Measurements from ENCODE around the gene SPATA6L.

Gene SPATA6L

DNA sequence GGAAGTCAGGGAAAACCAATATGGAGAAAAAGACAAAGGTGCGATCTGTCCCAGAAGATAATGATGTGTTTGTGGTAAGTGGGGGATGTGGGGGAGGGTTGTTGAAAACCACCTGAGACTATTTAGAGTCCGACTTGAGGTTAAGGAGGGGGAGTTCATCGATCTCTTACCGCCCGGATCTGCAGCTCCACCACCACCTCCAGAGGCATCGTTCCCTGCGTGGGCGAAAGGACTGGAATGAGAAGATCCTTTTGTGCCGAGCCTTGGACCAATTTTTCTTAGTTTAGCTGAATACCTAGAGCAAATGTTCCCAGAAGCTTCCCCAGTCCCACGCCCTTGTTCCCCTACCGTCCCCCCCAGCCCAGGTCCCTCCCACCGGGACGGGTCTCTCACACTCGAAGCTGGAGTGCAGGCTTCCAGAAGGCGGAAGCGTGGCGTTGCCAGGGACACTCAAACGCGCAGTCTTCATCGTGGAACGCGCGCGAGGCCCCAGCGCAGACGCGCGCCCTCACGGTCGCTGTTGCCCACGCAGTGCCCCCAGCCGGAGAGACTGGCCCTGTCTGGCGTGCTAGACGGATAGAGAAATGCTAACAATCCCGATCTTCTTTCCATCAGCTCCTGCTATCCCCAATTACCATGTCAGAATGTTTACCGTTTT is at the start of gene SPATA6L:
SPATA6L (minus strand) TSS at position 439 of the 658 bp plus-strand sequence; CDS start at position 209, 230 bp downstream.
- H3K4me3 ChIP-seq (ENCODE audit: low read depth, low read length), result peak within 1 kb of the TSS; percentile 53

GRCh38 chr9:4714266-4715016 is 48.2 kb upstream of the SPATA6L start:
- H3K4me3 ChIP-seq (ENCODE audit: low read depth, low read length), result no peak overlapping the region

GRCh38 chr9:4713849-4714248 is 47.6 kb upstream of the SPATA6L start:
- no peak overlapping the region for H3K4me3 ChIP-seq (ENCODE audit: low read depth, low read length)

DNA sequence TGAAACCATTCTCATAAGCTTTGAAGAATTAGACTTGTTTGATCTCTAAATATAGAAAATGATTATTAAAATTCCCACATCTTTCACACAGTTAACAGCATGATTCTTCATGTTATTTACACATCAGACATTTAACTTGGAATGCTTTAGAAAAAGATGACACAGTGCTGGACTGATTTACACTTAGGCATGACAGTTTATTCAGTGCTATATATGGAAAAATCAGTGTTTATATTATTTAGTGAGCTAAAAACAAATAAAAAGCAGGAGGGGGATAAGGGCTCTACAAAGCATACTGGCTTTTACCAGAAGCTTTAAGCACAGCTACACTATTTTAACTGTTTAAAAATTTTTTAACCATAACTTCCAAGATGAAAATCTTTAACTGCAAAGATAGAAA is 43.1 kb upstream of the SPATA6L start:
- no peak overlapping the region for H3K4me3 ChIP-seq (ENCODE audit: low read depth, low read length)

- H3K4me3 ChIP-seq (ENCODE audit: low read depth, low read length), result no peak overlapping the region
These were observed 40.8 kb upstream of the SPATA6L start for GRCh38 chr9:4706971-4707622.

- no peak overlapping the region for H3K4me3 ChIP-seq (ENCODE audit: low read depth, low read length)
These were observed 39.7 kb upstream of the SPATA6L start for GRCh38 chr9:4706021-4706420.

DNA sequence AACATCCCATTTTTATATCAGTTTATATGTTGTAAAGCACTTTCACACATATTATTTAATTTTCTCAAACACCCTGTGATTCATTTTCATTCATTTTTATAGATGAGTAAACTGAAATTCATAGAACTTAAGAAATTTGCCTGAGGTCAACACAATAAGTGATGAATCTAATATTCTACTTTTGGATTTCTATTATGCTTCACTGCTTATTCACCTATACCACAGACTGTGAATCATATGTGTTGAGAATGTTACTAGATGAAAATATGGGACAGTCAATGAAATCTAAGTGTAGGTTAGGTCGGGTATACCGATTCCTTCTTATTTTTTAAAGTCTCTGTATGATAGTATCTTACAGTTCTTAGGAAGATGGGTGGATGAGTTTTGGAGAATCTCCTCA is 37.8 kb upstream of the SPATA6L start:
- H3K4me3 ChIP-seq (ENCODE audit: low read depth, low read length), result no peak overlapping the region

DNA sequence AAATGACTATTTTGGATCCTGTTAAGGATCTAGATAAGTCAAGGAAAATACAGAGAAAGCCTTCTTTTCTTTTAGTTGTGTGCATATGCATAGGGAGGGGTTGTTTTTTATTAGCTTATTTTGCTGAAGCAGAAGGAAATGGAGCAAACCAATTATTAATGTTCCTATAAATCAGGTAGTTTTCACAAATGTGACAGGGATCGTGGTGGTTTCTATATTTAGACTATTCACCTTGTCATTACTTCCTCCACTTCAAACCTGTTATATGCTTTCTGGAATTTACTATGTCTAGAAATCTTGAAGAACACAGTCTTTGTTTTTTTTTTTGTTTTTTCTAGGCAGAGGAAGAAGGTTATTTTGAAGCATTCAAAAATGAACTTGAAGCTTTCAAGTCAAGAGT is 35.2 kb upstream of the SPATA6L start:
- no peak overlapping the region for H3K4me3 ChIP-seq (ENCODE audit: low read depth, low read length)

DNA sequence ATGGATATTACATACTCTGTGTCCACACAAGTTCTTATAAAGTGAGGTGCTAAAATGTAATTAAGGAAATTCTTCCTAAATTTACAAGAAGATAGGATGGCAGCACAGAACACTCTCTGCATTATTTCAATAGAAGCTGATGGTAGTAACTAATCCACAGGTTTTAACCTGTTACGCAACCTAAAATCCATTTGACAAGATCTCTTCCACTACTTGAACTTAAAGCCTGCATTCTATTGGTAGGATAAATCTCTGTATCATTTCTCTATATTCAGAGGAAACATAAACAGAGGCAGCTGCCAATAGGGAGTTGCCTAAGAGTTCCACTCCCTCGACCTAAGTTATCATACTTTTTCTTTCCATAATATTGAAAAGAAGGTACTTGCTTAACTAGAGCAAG is 34.7 kb upstream of the SPATA6L start:
- no peak overlapping the region for H3K4me3 ChIP-seq (ENCODE audit: low read depth, low read length)

- H3K4me3 ChIP-seq (ENCODE audit: low read depth, low read length), result no peak overlapping the region
These were observed 33.8 kb upstream of the SPATA6L start for GRCh38 chr9:4700091-4700490.

DNA sequence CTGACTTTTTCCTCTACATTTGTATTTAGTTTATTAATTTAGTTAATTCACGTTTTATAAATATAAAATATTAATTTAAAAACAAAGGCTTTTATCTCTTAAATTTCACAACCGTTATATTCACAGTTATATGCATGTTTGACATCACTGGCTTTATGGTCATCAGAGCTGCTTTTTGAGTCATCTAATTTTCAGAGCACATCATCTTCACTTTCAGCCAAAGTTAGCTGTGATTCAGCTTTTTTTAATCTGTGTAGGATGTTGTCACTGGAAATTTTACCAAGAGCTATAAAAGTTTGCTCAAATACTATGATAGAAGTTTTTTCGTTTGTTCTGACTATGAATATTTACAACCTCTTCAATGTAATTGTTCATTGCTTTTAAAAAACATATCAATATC is 25.5 kb upstream of the SPATA6L start:
- H3K4me3 ChIP-seq (ENCODE audit: low read depth, low read length), result no peak overlapping the region

- H3K4me3 ChIP-seq (ENCODE audit: low read depth, low read length), result no peak overlapping the region
These were observed 23.9 kb upstream of the SPATA6L start for GRCh38 chr9:4690144-4690543.

GRCh38 chr9:4689687-4690104 is 23.4 kb upstream of the SPATA6L start:
- no peak overlapping the region for H3K4me3 ChIP-seq (ENCODE audit: low read depth, low read length)

- H3K4me3 ChIP-seq (ENCODE audit: low read depth, low read length), result no peak overlapping the region
These were observed 22.7 kb upstream of the SPATA6L start for GRCh38 chr9:4689021-4689420.

- no peak overlapping the region for H3K4me3 ChIP-seq (ENCODE audit: low read depth, low read length)
These were observed 20.3 kb upstream of the SPATA6L start for GRCh38 chr9:4686584-4686983.

GRCh38 chr9:4686112-4686511 is 19.8 kb upstream of the SPATA6L start:
- no peak overlapping the region for H3K4me3 ChIP-seq (ENCODE audit: low read depth, low read length)

DNA sequence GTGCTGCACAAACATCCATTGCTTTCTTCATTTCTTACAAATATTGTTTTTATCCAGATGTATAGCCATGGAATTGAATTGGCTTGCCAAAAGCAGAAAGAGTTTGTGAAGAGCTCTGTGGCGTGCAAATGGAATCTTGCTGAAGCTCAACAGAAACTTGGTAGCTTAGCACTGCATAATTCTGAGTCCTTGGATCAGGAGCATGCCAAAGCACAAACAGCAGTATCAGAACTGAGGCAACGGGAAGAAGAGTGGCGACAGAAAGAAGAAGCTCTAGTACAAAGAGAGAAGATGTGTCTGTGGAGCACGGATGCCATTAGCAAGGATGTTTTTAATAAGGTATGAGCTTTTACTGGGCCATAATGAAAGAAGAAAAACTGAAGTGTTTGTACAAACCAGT is 18.5 kb upstream of the SPATA6L start:
- no peak overlapping the region for H3K4me3 ChIP-seq (ENCODE audit: low read depth, low read length)

DNA sequence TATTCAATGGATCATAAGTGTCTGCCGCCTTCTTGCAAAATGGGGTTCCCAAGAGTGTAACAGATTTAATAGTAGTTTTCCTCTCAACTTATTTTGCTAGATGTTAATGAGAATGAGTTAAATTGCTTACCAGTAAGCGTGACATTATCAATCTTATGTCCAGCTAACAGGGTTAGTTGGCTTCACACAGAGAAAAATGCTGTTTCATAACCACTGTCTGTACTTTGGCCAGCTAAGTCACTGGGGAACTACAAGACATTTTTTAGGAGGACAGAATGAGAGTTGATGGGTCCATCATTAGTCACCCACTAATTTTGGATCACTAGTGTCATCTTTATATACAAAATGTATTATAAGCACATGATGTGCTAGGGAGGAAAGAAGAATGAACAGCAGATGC is 14.5 kb upstream of the SPATA6L start:
- peak overlapping the region; percentile 84 for H3K4me3 ChIP-seq (ENCODE audit: low read depth, low read length)

DNA sequence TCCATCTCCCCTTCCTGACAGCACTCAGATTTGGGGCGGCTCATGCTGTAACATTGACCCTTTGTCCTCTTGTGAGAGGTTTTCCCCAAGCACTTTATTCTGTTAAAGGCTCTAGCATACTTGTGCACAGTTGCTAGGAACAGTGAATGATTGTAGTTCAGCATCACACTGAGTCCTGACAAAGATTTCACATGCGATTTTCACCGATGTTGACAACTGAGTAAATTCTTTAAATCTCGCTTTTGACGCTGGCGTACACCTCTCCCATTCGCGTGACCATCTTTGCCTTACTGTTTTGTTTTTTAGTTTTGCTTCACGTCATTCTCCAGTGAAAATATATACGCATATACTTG is 13.9 kb upstream of the SPATA6L start:
- H3K4me3 ChIP-seq (ENCODE audit: low read depth, low read length), result peak overlapping the region; percentile 84

- peak within 1 kb of the TSS; percentile 84 for H3K4me3 ChIP-seq (ENCODE audit: low read depth, low read length)
These were observed 13.2 kb upstream of the SPATA6L start, which contains the start of gene CDC37L1 for GRCh38 chr9:4679268-4680172. CDC37L1 (plus strand) TSS chr9:4679569; CDS start chr9:4679768, 199 bp downstream.

DNA sequence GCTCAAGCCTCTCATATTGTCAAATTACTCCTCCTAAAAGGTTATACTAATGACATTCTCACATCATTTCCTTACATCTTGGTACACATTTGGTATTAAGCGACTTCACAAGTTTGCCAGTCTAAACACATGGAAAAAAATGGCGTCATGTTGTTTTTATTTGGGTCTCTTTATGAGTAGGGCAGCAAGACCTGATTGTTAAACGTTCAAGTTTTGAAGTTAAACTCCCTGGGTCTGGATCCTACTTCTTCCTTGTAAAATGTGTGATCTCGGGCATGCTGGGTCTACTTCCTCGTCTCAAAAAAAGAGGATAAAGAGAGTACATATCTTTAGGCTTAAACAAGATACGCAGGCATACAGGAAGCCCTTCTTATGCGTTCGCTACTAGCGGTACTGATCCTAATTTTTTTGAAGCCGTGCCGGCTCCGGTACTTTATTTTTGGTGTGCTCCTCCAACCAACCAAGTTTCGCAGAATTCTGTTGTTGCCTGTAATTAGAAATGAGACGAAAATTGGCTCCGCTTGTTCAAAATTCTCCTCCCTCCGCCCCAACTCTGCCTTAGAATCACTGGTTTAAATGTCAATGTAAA is 12.5 kb upstream of the SPATA6L start:
- peak overlapping the region; percentile 84 for H3K4me3 ChIP-seq (ENCODE audit: low read depth, low read length)

Data from iPS-11a (cell line).